DND-41 (cell line): ENCODE measurements around the gene MARK2.

Experiments
- ATAC-seq: fragments of 200-7000 bp; cut with Tn5 transposase; 3 replicates; pipeline ENCODE4 v1.9.1; 2021; ENCODE audit warnings: low read depth; ENCODE audit not compliant: insufficient read depth
- DNase-seq: peaks from one replicate; pipeline ENCODE4 v3.0.0-alpha.2; 2020
- H2AFZ ChIP-seq: 2 replicates; pipeline ENCODE4 v1.6.0; 2012; ENCODE audit warnings: low read depth, low read length
- H3K27ac ChIP-seq: 2 replicates; pipeline ENCODE4 v1.5.1; 2012; ENCODE audit warnings: low read length, inconsistent platforms
- H3K27me3 ChIP-seq: fragments of 200-600 bp; sonication (generic); 2 replicates; pipeline ENCODE4 v1.6.0; 2012; ENCODE audit warnings: low read length, mild to moderate bottlenecking, inconsistent platforms; ENCODE audit not compliant: insufficient read depth, poor library complexity
- H3K36me3 ChIP-seq: 2 replicates; pipeline ENCODE4 v1.5.1; 2012; ENCODE audit warnings: low read length, inconsistent platforms; ENCODE audit not compliant: insufficient read depth
- H3K4me1 ChIP-seq: 2 replicates; pipeline ENCODE4 v1.5.1; 2012; ENCODE audit warnings: mild to moderate bottlenecking, low read length; ENCODE audit not compliant: insufficient read depth
- H3K4me2 ChIP-seq: 2 replicates; pipeline ENCODE4 v1.6.0; 2012; ENCODE audit warnings: mild to moderate bottlenecking, moderate library complexity, low read length, inconsistent platforms; ENCODE audit not compliant: insufficient read depth
- H3K4me3 ChIP-seq, 2 experiments: fragments of 200-600 bp in 1 of 2; shearing (Covaris generic) in 1 of 2; 2 replicates each; pipeline ENCODE4 v1.5.1; 2012 to 2016; ENCODE audit warnings: inconsistent platforms in 2 of 2, low read length in 2 of 2, mild to moderate bottlenecking in 2 of 2, low read depth in 1 of 2, moderate library complexity in 1 of 2
- H3K79me2 ChIP-seq: 2 replicates; pipeline ENCODE4 v1.6.0; 2012; ENCODE audit warnings: low read length, inconsistent platforms; ENCODE audit not compliant: insufficient read depth
- H3K9ac ChIP-seq: 2 replicates; pipeline ENCODE4 v1.6.0; 2012; ENCODE audit warnings: low read depth, mild to moderate bottlenecking, inconsistent platforms, low read length, moderate library complexity
- H3K9me3 ChIP-seq: 2 replicates; pipeline ENCODE4 v1.5.1; 2012; ENCODE audit warnings: low read length, moderate library complexity, mild to moderate bottlenecking, inconsistent platforms; ENCODE audit not compliant: insufficient read depth, severe bottlenecking
- H4K20me1 ChIP-seq: 2 replicates; pipeline ENCODE4 v1.6.0; 2012; ENCODE audit warnings: low read length; ENCODE audit not compliant: insufficient read depth
- CTCF ChIP-seq: IDR thresholded peaks from 2 replicates; pipeline ENCODE4 v1.5.1; 2012; ENCODE audit warnings: borderline replicate concordance, low read length, moderate library complexity, mild to moderate bottlenecking; ENCODE audit not compliant: poor library complexity, severe bottlenecking; ENCODE audit errors: extremely low read depth
- EZH2 ChIP-seq: IDR thresholded peaks from 3 replicates; pipeline ENCODE4 v1.6.1; 2012; ENCODE audit warnings: borderline replicate concordance, low read depth, mild to moderate bottlenecking, moderate library complexity, low read length, inconsistent platforms; ENCODE audit not compliant: severe bottlenecking

MARK2 gene

DNA sequence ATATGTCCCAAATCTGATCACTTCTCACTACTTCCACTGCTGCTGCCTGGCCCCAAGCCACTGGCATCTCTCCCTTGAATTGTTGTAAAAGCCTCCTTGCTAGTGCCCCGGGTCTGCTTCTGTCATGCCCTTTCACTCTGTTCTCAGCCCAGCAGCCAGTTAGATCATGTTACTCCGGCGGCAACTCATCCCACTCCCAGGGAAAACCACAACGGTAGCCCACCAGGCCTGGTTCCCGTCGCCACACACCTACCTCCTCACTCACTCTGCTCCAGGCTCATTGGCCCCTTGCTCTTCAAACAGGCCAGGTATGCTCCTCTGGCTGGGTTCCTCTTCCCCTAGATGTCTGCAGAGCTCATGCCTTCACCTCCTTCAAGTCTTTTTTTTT is 3.8 kb upstream of the MARK2 start:
- TF ChIP-seq EZH2 (no peak), CTCF (no peak)
- no peak overlapping the region for H3K4me2 ChIP-seq
- DNase-seq = no peak

GRCh38 chr11:63837027-63837688 is 1.8 kb upstream of the MARK2 start:
- H3K79me2 ChIP-seq = peaks cover 33% of the 10 kb centered on the region
- 0 out of 3 replicates have a peak, but pooled peaks have one; percentile 18 for ATAC-seq
- no peaks in the 10 kb centered on the region for H3K27me3 ChIP-seq
- peak; percentile 79 for DNase-seq
- TF ChIP-seq EZH2 = no peak
- peak; percentile 99 for TF ChIP-seq CTCF
- H3K36me3 ChIP-seq = peaks cover 17% of the 10 kb centered on the region
- peaks cover 29% of the 10 kb centered on the region for H4K20me1 ChIP-seq
- H3K9ac ChIP-seq = no peak overlapping the region
- 0 out of 2 replicates have a peak overlapping the region, but pooled peaks have one; percentile 9 for H3K4me2 ChIP-seq
- no peak overlapping the region for H3K4me3 ChIP-seq
- H2AFZ ChIP-seq = peak overlapping the region; percentile 83; the same call in 1 of the 2 replicates
- H3K4me1 ChIP-seq = peaks cover 35% of the 10 kb centered on the region
- H3K9me3 ChIP-seq = no peaks in the 10 kb centered on the region
- H3K27ac ChIP-seq = no peak overlapping the region

More for the DNA sequence above, 3.8 kb upstream of the MARK2 start:
- H3K9me3 ChIP-seq = no peaks in the 10 kb centered on the region
- no peaks in the 10 kb centered on the region; the same call in 1 of the 2 replicates for H3K36me3 ChIP-seq
- H3K4me1 ChIP-seq = peaks cover 16% of the 10 kb centered on the region
- ATAC-seq = no peak
- H3K27ac ChIP-seq = no peak overlapping the region
- H3K4me3 ChIP-seq = no peak overlapping the region
- H3K79me2 ChIP-seq = peaks cover 13% of the 10 kb centered on the region
- no peak overlapping the region for H2AFZ ChIP-seq
- peaks cover 11% of the 10 kb centered on the region for H4K20me1 ChIP-seq
- no peak overlapping the region for H3K9ac ChIP-seq
- no peaks in the 10 kb centered on the region for H3K27me3 ChIP-seq

- H3K4me3 ChIP-seq = no peak overlapping the region
- peak overlapping the region; percentile 83 for H2AFZ ChIP-seq
- peak overlapping the region; percentile 55 for H3K9ac ChIP-seq
Observed at GRCh38 chr11:63837739-63838138, 1.2 kb upstream of the MARK2 start.

More at GRCh38 chr11:63837739-63838138, 1.2 kb upstream of the MARK2 start:
- peak overlapping the region; percentile 71 for H3K4me2 ChIP-seq
- peaks cover 39% of the 10 kb centered on the region for H3K79me2 ChIP-seq
- peak overlapping the region; percentile 79 for H3K27ac ChIP-seq
- H4K20me1 ChIP-seq = peaks cover 35% of the 10 kb centered on the region
- DNase-seq = no peak
- TF ChIP-seq EZH2 (no peak), CTCF (no peak)
- H3K36me3 ChIP-seq = peaks cover 22% of the 10 kb centered on the region
- H3K9me3 ChIP-seq = no peaks in the 10 kb centered on the region
- ATAC-seq = no peak
- no peaks in the 10 kb centered on the region for H3K27me3 ChIP-seq
- peaks cover 39% of the 10 kb centered on the region for H3K4me1 ChIP-seq
